COLO668 (cell line): ENCODE measurements around the gene PTPN12.
A peak's percentile ranks its signal among the peaks of the same experiment; 100 is the strongest.
"Not testable (repeated sequence)": the region's sequence is repeated elsewhere in the genome, so short reads cannot be mapped to it uniquely, and the experiment has no call there.

Source experiments
- DNase-seq: peaks from one replicate; lab custom pipeline; 2025; ENCODE audit not compliant: unreplicated experiment; lab: John Stamatoyannopoulos, UW

The PTPN12 gene

DNA sequence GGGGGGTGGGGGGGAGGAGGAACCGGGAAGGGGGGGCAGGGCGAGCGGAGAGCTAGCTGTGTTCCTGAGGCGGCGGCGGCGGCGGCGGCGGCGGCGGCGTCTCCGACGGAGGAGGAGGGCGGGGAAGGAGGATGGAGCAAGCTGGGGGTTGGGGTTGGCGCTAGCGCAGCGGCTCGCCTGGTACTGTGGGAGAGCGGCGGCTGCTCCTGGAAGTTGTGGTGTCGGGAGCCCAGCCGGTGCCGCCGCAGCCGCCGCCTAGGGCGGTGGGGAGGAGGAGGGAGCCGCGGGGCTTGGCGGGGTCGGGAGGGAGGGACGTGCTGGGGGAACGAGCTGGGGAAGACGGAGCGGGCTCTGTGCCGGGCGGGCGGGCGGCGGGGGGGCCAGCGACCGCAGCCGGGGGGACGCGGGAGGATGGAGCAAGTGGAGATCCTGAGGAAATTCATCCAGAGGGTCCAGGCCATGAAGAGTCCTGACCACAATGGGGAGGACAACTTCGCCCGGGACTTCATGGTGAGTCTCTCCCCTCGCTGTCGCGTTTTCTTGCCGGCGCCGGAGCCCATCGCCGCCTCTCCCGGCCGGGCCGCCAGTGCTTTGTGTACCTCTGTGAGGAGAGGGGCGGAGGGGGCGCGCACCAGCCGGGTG lies at the start of gene PTPN12:
Gene PTPN12 (plus strand): TSS at position 160 of the 642 bp plus-strand sequence. CDS start 252 bp downstream, at position 412.
- DNase-seq = peak; percentile 89

DNA sequence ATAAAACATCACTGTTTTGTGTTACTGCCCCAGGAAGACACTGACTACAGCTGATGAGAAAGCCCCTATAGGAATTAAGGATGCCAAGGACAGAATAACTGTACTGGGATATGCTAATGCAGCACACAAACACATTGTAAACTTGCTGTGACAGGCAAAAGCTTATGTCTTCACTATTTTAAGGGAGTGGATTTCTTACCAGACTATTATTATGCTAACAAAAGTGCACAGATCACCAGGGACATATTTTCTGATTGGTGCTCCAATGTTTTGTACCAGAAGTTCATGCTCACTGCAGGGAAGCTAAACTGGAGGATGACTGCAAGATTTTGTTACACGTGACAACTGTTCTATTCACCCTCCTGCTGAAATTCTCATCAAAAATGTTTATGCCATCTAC lies 48.1 kb upstream of the PTPN12 start:
- no peak for DNase-seq

DNA sequence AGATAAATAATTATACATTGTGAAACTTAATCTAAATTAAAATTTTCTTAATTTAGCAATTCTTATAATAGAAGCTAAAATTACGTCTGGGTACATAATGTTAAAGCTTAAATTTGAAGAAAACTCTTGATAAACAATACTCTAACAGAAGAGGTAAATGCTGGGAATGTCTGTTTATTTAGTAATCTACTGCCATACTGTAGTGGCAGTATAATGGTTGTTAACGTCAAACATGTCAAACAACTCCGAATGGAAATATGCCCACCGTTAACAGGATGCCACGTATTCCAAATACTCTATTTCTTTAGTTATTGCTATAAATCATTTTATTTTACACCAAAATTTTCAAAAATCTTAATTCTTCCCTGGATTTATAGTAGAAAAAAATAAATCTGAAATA lies 40.0 kb upstream of the PTPN12 start:
- no peak for DNase-seq

DNA sequence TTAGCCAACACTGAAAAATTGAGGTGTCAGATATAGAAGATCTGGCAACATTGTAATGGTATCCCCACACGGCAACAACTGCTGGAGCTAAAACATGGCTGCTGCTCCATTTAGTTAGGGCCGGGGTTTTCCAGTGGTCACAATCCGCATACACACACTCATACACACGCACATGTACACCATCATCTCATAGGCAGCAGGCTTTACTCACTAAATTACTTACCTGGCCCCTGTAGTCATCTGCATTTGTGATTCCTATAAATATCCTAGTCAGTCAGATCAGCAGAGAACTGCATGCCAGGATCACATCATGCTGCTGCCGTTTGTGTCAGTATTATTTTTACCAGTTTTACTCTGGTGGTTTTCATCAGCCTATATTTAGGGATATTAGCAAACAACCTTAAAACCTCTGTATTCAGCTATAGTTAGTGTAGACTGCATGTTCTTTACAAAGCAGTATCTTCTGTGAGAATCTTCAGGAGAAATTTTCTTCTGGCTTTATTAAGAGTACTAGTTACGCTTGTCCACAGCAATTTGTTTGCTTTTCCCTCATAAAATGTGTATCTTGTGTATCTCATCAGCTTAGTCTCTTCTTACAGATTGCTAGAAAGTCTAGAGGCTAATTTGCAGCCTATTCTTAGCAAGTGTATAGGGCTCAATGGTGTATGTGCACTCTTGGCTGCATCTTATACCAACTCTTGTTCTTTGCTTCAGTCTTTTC lies 38.3 kb upstream of the PTPN12 start:
- no peak for DNase-seq

DNA sequence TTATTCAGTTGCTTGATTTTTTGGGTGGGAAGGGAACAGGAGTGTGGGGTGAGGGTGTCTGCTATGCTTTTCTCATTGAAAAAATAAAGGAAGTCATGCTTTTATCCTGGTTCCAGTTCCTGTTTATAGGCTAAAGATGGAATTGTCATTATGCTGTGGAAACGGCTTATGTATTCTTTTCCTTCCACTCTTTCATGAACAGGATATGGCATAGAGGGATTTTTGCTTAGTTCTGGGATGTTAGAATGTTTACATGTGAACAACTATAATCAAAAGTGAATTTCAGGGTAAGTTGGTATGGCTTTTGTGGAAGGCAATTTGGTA lies 35.9 kb upstream of the PTPN12 start:
- no peak for DNase-seq

- no peak for DNase-seq
These were observed 32.1 kb upstream of the PTPN12 start for GRCh38 chr7:77504951-77505350.

DNA sequence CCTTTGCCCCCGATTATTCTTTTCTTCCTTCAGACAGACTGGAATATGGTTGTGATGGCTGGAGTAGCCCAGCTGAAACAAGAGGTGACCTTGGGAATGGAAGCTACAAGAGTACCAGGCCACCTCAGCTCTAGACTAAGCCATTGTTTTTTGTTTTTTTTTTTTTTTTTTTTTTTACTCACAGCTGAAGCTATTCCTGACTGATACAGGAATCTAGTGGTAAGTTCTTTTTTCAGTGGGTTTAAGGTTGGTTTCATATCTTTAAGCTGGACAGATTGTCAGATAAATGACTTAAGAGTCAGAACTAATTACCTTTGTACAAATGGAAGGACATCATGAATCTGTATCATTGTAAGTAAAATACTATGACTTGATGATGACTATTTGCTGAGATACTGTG lies 30.2 kb upstream of the PTPN12 start:
- no peak for DNase-seq

- not testable (repeated sequence) for DNase-seq
These were observed 24.0 kb upstream of the PTPN12 start for GRCh38 chr7:77513002-77513670.

GRCh38 chr7:77516085-77516484 lies 21.0 kb upstream of the PTPN12 start:
- DNase-seq = no peak

GRCh38 chr7:77520261-77520660 lies 16.8 kb upstream of the PTPN12 start:
- no peak for DNase-seq

GRCh38 chr7:77521537-77521936 lies 15.6 kb upstream of the PTPN12 start:
- DNase-seq = not testable (repeated sequence)

- DNase-seq = no peak
These were observed 12.4 kb upstream of the PTPN12 start for GRCh38 chr7:77524731-77525130.

DNA sequence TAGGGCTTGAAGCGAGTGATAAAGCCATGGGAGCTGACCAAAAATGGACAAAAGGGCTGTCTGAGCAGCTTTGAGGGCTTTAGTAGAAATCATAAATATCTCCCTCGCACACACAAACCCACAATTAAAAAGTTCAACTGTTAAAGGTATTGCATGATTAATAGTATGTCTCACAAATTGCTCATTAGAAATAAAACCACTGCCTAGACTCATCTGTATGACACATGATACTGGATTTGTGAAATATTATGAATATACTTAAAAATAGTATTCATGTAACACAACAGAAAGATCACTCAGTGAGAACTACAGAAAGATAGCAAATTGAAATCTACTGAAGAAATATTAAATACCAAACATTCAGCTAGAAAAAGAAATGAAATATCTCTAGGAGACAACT lies 11.9 kb upstream of the PTPN12 start:
- no peak for DNase-seq

- DNase-seq = no peak
These were observed 8.7 kb upstream of the PTPN12 start for GRCh38 chr7:77528368-77528767.

DNA sequence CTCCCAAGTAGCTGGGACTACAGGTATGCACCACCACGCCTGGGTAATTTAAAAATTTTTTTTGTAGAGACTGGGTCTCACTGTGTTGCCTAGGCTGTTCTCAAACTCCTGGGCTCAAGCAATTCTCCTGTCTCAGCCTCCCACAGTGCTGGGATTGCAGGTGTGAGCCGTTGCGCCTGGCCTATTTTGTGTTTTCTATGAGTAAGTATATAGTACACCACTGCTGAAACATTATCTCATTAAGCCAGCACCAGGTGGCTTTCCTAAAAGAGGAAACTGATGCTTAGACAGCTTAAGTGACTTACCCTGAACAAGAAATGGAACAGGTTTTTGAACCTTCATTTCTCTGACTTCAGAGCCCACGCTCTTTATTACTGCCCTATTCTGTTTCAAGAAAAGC lies 7.8 kb upstream of the PTPN12 start:
- DNase-seq = no peak

GRCh38 chr7:77531038-77531437 lies 6.1 kb upstream of the PTPN12 start:
- no peak for DNase-seq

DNA sequence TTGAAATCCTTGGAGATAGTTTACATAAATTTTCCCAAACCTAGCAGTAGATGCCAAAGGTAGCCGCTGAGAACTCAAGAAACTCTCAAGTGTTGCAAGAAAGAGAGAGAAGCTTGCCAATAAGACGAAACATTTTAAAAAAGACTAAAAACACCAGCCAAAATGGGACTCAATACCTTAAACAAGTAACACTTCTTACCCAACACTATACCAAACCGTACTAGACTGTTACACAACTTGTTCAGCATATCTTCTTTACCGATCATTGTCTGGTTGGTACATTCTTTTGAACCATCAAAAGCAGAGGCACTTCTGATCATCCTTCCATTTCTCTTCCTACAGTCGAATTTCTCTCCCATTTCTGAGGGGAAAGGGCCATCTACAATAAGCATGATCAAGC lies 4.8 kb upstream of the PTPN12 start:
- DNase-seq = no peak

DNA sequence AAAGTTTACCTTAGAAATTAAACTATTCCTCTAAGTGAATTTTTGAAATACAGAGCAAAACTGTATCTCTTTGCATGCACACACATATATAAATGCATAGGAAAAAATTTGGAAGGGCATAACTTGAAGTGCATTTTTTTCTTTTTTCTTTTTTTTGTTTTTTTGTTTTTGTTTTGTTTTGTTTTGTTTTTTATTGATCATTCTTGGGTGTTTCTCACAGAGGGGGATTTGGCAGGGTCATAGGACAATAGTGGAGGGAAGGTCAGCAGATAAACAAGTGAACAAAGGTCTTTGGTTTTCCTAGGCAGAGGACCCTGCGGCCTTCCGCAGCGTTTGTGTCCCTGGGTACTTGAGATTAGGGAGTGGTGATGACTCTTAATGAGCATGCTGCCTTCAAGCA lies 4.4 kb upstream of the PTPN12 start:
- DNase-seq = not testable (repeated sequence)

DNA sequence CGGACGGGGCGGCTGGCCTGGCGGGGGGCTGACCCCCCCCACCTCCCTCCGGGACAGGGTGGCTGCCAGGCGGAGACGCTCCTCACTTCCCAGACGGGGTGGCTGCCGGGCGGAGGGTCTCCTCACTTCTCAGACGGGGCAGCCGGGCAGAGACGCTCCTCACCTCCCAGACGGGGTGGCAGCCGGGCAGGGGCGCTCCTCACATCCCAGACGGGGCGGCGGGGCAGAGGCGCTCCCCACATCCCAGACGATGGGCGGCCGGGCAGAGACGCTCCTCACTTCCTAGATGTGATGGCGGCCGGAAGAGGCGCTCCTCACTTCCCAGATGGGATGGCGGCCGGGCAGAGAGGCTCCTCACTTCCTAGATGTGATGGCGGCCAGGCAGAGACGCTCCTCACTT lies 3.0 kb upstream of the PTPN12 start:
- not testable (repeated sequence) for DNase-seq

DNA sequence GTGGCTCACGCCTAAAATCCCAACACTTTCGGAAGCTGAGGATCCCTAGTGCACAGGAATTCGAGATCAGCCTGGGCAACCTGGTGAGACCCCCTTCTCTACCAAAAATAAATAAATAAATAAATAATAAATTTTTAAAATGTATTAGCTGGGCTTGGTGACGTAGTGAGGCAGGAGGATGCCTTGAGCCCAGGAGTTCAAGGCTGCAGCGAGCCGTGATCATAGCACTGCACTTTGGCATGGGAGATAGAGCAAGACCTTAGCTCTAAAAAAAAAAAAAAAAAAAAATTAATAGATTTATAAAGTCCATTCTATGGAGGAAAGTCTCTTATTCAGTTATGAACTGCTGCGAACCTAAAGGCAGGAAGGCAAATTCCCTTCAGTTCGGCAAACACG lies 1.1 kb upstream of the PTPN12 start:
- no peak for DNase-seq

- DNase-seq = peak; percentile 98
These were observed 521 bp upstream of the PTPN12 start for GRCh38 chr7:77536413-77537135.
